IMR-90 (cell line): ENCODE data around the gene IL37.

ENCODE experiments used
- MXI1 ChIP-seq: IDR thresholded peaks from 2 replicates; pipeline ENCODE4 v1.6.1; 2012; ENCODE audit warnings: low read depth, mild to moderate bottlenecking, low read length, moderate library complexity, borderline replicate concordance
- RAD21 ChIP-seq: IDR thresholded peaks from 2 replicates; pipeline ENCODE4 v1.6.1; 2012; ENCODE audit warnings: low read length, improper control_type of control experiment
- RFX5 ChIP-seq: IDR thresholded peaks from 2 replicates; pipeline ENCODE4 v1.8.0; 2012; ENCODE audit warnings: low read depth, mild to moderate bottlenecking, low read length, moderate library complexity
- TF ChIP-seq, protein P1 (sequence below): conservative IDR thresholded peaks from 2 replicates; pipeline ENCODE4 v1.5.1; 2012; ENCODE audit warnings: mild to moderate bottlenecking, low read depth, low read length, improper control_type of control experiment

DNA sequence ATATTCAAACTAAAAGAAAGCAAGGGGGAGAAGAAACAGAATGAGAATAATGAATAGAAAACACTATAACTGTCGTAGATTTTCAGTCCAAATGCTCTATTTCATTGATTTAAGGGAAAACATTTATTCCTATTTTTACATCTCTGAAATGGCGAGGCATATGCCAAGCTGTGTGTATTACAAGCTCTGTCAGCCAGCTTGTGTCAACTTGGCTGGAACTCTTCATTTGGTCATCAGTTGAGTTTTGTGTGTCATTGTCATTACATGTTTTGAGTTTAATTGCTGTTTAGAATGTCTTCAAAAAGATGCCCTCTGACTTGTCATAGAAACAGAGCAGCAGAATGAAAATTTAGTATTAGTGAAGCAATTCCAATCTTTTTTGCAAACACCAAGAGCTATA is 8.1 kb upstream of the IL37 start:
- TF ChIP-seq MXI1 (no peak), RFX5 (no peak), RAD21 (no peak)
- TF ChIP-seq, protein P1, sequence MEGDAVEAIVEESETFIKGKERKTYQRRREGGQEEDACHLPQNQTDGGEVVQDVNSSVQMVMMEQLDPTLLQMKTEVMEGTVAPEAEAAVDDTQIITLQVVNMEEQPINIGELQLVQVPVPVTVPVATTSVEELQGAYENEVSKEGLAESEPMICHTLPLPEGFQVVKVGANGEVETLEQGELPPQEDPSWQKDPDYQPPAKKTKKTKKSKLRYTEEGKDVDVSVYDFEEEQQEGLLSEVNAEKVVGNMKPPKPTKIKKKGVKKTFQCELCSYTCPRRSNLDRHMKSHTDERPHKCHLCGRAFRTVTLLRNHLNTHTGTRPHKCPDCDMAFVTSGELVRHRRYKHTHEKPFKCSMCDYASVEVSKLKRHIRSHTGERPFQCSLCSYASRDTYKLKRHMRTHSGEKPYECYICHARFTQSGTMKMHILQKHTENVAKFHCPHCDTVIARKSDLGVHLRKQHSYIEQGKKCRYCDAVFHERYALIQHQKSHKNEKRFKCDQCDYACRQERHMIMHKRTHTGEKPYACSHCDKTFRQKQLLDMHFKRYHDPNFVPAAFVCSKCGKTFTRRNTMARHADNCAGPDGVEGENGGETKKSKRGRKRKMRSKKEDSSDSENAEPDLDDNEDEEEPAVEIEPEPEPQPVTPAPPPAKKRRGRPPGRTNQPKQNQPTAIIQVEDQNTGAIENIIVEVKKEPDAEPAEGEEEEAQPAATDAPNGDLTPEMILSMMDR, result no peak
